HepG2 (cell line): ENCODE data around the gene SFT2D1. TPM values are rescaled to one million over a fixed set of nuclear protein-coding genes. Genes with fewer than 3 reads are reported as not detected.

Experiments
- polyA plus RNA-seq, 8 experiments: library from polyadenylated mRNA; depleted of rRNA in 3 of 8; stranded (reverse) in 7 of 8; unstranded in 1 of 8; fragments of >200 nt; fragmentation: Illumina TruSeq in 4 of 8; extraction: Trizol in 4 of 8; gene quantifications; 2 replicates each; pipeline versions ENCODE4 v1.2.1 to v1.2.3, GENCODE V29; 2011 to 2016; ENCODE audit warnings: low read depth in 4 of 8, missing spikeins in 1 of 8, mixed read lengths in 1 of 8; ENCODE audit not compliant: insufficient read depth in 1 of 8
- total RNA-seq, 5 experiments: library from RNA; depleted of rRNA; stranded (reverse); fragments of >200 nt; fragmentation: Illumina TruSeq; extraction: Trizol; gene quantifications; 2 replicates each; pipeline ENCODE4 v1.2.3, GENCODE V29; 2016; ENCODE audit warnings: low read depth in 1 of 5

Gene SFT2D1
- total and polyA plus RNA-seq, 2 of the 13 experiments (the other 11 are each of a cell fraction or from before 2014, with no cell fraction given): 115 to 147 TPM

Other genes starting within 250 kb of the SFT2D1 start
- not detected in 2 replicates for gene TBXT, start 174.7 kb downstream of the SFT2D1 start, total RNA-seq (2016; rRNA removed; fragmentation: Illumina TruSeq; extraction: Trizol)
- gene TBXT, start 174.7 kb downstream of the SFT2D1 start, polyA plus RNA-seq (2011; rRNA removed): not detected in 2 replicates
- gene PRR18, start 34.2 kb downstream of the SFT2D1 start, total RNA-seq (2016; rRNA removed; fragmentation: Illumina TruSeq; extraction: Trizol): 0.04 TPM in 1 of 2 replicates, not detected in the other
- gene PRR18, start 34.2 kb downstream of the SFT2D1 start, polyA plus RNA-seq (2011; rRNA removed): 0.01 and 0.04 TPM in 2 replicates
- 214 and 289 TPM in 2 replicates for gene MPC1, start 40.4 kb upstream of the SFT2D1 start, total RNA-seq (2016; rRNA removed; fragmentation: Illumina TruSeq; extraction: Trizol)
- gene MPC1, start 40.4 kb upstream of the SFT2D1 start, polyA plus RNA-seq (2011; rRNA removed): 168 and 189 TPM in 2 replicates
- gene RAMACL, start 244.1 kb upstream of the SFT2D1 start, total RNA-seq (2016; rRNA removed; fragmentation: Illumina TruSeq; extraction: Trizol): 0.09 TPM in 1 of 2 replicates, not detected in the other
- 0.14 and 0.29 TPM in 2 replicates for gene RAMACL, start 244.1 kb upstream of the SFT2D1 start, polyA plus RNA-seq (2011; rRNA removed)